Ishikawa (cell line): Measurements from ENCODE around the gene TARS3.

Experiments
- CEBPB ChIP-seq: IDR thresholded peaks from 2 replicates; pipeline ENCODE4 v1.6.1; 2012
- CREB1 ChIP-seq: IDR thresholded peaks from 2 replicates; pipeline ENCODE4 v1.6.1; 2012; ENCODE audit warnings: low read depth
- EGR1 ChIP-seq: IDR thresholded peaks from 2 replicates; pipeline ENCODE4 v1.6.1; 2012
- EP300 ChIP-seq: IDR thresholded peaks from 2 replicates; pipeline ENCODE4 v1.6.1; 2012; ENCODE audit warnings: borderline replicate concordance
- FOXM1 ChIP-seq: IDR thresholded peaks from 2 replicates; pipeline ENCODE4 v1.6.1; 2012; ENCODE audit warnings: low read depth, borderline replicate concordance
- NFIC ChIP-seq: IDR thresholded peaks from 2 replicates; pipeline ENCODE4 v1.6.1; 2012
- RAD21 ChIP-seq: IDR thresholded peaks from 2 replicates; pipeline ENCODE4 v1.6.1; 2012; ENCODE audit warnings: low read depth
- TAF1 ChIP-seq: IDR thresholded peaks from 2 replicates; pipeline ENCODE4 v1.6.1; 2012; ENCODE audit warnings: low read depth, mild to moderate bottlenecking
- TCF12 ChIP-seq: IDR thresholded peaks from 2 replicates; pipeline ENCODE4 v1.6.1; 2012; ENCODE audit warnings: low read depth
- TEAD4 ChIP-seq: IDR thresholded peaks from 2 replicates; pipeline ENCODE4 v1.6.1; 2012
- YY1 ChIP-seq: IDR thresholded peaks from 2 replicates; pipeline ENCODE4 v1.6.1; 2012; ENCODE audit warnings: low read depth
- ZBTB7A ChIP-seq: IDR thresholded peaks from 2 replicates; pipeline ENCODE4 v1.6.1; 2012; ENCODE audit warnings: low read depth
- TF ChIP-seq, protein P1 (sequence below): IDR thresholded peaks from 2 replicates; pipeline ENCODE4 v1.6.1; 2012
- TF ChIP-seq, protein P2 (sequence below): IDR thresholded peaks from 2 replicates; pipeline ENCODE4 v1.6.1; 2012; ENCODE audit warnings: low read depth, mild to moderate bottlenecking
- TF ChIP-seq, protein P3 (sequence below): IDR thresholded peaks from 2 replicates; pipeline ENCODE4 v1.6.1; 2012

The TARS3 gene

DNA sequence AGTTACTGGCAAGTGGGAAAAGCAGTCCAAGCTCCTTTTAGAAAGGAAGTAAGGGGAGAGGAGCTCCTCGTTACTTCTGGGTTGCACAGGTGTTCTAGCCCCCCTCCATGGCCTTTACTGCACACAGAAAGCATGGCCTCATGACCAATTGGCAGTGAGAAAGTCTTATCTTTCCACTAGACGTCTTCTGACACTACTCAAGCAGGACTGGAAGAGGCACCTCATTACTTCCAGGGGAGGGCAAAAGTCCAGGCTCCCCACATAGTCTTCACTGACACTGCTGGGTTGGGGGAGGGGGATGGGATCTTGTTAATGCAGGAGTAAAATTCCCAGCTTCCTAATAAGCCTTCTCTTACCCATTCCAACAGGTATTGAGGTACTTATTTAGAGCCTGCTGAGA, 44.5 kb downstream of the TARS3 start:
- TF ChIP-seq EP300 = no peak
- TF ChIP-seq NFIC = no peak
- no peak for TF ChIP-seq EGR1
- no peak for TF ChIP-seq CEBPB
- no peak for TF ChIP-seq CREB1
- no peak for TF ChIP-seq YY1
- no peak for TF ChIP-seq TAF1

DNA sequence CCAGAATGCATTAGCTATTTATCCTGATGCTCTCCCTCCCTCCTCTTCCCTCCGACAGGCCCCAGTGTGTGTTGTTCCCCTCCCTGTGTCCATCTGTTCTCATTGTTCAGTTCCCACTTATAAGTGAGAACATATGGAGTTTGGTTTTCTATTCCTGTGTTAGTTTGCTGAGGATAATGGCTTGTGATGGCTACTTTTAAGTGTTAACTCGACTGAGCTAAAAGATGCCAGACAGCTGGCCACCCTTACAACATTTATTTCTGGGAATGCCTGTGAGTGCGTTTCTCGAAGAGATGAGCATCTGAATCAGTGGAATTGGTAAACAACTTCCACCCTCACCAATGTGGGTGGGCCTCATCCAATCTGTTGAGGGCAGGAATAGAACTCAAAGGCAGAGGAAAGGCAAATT, 47.3 kb downstream of the TARS3 start:
- TF ChIP-seq FOXM1 (no peak), NFIC (no peak), TAF1 (no peak), CREB1 (no peak), CEBPB (no peak), RAD21 (no peak), TCF12 (no peak), YY1 (no peak), EGR1 (no peak), EP300 (no peak), TEAD4 (no peak), ZBTB7A (no peak)
- TF ChIP-seq, protein P1, sequence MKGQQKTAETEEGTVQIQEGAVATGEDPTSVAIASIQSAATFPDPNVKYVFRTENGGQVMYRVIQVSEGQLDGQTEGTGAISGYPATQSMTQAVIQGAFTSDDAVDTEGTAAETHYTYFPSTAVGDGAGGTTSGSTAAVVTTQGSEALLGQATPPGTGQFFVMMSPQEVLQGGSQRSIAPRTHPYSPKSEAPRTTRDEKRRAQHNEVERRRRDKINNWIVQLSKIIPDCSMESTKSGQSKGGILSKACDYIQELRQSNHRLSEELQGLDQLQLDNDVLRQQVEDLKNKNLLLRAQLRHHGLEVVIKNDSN = no peak
- TF ChIP-seq, protein P2, sequence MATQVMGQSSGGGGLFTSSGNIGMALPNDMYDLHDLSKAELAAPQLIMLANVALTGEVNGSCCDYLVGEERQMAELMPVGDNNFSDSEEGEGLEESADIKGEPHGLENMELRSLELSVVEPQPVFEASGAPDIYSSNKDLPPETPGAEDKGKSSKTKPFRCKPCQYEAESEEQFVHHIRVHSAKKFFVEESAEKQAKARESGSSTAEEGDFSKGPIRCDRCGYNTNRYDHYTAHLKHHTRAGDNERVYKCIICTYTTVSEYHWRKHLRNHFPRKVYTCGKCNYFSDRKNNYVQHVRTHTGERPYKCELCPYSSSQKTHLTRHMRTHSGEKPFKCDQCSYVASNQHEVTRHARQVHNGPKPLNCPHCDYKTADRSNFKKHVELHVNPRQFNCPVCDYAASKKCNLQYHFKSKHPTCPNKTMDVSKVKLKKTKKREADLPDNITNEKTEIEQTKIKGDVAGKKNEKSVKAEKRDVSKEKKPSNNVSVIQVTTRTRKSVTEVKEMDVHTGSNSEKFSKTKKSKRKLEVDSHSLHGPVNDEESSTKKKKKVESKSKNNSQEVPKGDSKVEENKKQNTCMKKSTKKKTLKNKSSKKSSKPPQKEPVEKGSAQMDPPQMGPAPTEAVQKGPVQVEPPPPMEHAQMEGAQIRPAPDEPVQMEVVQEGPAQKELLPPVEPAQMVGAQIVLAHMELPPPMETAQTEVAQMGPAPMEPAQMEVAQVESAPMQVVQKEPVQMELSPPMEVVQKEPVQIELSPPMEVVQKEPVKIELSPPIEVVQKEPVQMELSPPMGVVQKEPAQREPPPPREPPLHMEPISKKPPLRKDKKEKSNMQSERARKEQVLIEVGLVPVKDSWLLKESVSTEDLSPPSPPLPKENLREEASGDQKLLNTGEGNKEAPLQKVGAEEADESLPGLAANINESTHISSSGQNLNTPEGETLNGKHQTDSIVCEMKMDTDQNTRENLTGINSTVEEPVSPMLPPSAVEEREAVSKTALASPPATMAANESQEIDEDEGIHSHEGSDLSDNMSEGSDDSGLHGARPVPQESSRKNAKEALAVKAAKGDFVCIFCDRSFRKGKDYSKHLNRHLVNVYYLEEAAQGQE = no peak
- TF ChIP-seq, protein P3, sequence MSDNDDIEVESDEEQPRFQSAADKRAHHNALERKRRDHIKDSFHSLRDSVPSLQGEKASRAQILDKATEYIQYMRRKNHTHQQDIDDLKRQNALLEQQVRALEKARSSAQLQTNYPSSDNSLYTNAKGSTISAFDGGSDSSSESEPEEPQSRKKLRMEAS = no peak

DNA sequence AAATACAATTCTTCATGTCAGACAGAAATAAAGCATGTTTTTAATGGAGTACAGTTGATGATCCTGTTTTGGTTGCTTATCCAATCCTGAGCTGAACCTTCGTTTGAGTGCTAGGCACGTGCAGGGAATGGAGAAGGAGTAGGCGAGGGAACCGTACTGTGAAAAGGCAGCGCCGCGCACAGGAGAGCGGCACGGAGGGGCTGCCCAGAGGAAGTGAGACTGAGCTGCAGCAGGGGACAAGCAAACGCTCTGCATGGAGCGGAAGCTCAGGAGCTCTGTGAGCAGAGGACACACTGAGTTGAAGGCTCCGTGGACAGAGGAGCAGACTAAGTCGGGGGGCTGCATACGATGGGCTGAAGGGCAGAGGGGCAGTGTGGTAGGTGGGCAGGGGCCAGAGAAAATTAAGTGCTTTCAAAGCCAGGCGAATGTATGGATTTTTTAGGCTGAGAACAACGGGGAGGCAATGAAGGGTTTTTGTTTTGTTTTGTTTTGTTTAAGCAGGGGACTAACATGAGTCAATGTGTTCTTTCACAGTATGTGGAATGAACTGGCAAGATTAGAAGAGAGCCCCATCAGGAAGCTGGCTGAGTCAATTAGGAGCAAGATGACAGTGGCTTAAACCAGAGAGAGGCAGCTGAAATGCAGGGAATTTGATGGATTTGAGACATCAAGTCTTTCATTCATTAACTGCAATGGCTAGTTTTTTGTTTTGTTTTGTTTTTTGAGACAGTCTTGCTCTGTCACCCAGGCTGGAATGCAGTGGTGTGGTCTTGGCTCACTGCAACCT, 48.3 kb downstream of the TARS3 start:
- TF ChIP-seq YY1 (no peak), NFIC (no peak), RAD21 (no peak), EGR1 (no peak), ZBTB7A (no peak), TCF12 (no peak), EP300 (no peak), CEBPB (no peak), TEAD4 (no peak), TAF1 (no peak), FOXM1 (no peak)
- TF ChIP-seq, protein P2 = no peak
- TF ChIP-seq, protein P1 = no peak
- TF ChIP-seq, protein P3 = no peak

DNA sequence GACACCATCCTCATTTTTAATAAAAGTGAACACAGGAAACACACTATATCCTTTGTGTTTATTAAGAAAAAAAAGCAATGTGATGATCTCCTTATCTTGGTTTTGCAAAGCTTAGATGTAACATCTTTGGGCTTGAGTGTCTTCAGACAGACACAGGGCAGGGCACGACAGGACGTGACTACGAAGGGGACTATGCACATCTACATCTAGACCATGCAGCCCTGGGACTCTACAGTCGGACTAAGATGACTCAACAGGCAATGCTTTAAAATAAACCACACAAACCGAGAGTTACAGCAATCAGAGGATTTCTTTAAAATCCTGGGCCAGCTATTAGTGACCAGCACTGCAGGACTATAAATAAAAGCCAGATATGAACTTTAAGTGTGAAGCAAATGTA, 49.3 kb downstream of the TARS3 start:
- TF ChIP-seq, protein P1 = no peak
- TF ChIP-seq TAF1 (no peak), YY1 (no peak), TCF12 (no peak), EGR1 (no peak), CEBPB (no peak), TEAD4 (no peak), RAD21 (no peak), ZBTB7A (no peak), EP300 (no peak), NFIC (no peak), CREB1 (no peak), FOXM1 (no peak)
- TF ChIP-seq, protein P3 = no peak
- TF ChIP-seq, protein P2 = no peak
